Endodermal cell (in vitro differentiated cells): ENCODE results near the gene CDC26. TPM values are rescaled to one million over a fixed set of nuclear protein-coding genes. Genes with fewer than 3 reads are reported as not detected.

ENCODE experiments used
- DNase-seq: peaks from one replicate; pipeline ENCODE4 v3.0.0-alpha.2; 2017
- H3K27ac ChIP-seq: 2 replicates; pipeline ENCODE4 v1.5.1; 2013; ENCODE audit warnings: mild to moderate bottlenecking, low read depth, low read length, moderate library complexity
- H3K27me3 ChIP-seq: 2 replicates; pipeline ENCODE4 v1.6.1; 2013; ENCODE audit warnings: mild to moderate bottlenecking, low read length, moderate library complexity; ENCODE audit not compliant: insufficient read depth, control insufficient read depth, poor library complexity, severe bottlenecking
- H3K36me3 ChIP-seq: 2 replicates; pipeline ENCODE4 v1.7.0; 2013; ENCODE audit warnings: mild to moderate bottlenecking, low read length, moderate library complexity; ENCODE audit not compliant: control insufficient read depth, insufficient read depth
- H3K4me1 ChIP-seq: one replicate; pipeline ENCODE4 v1.7.0; 2013; ENCODE audit warnings: low read length; ENCODE audit not compliant: control insufficient read depth, insufficient read depth
- H3K4me3 ChIP-seq: 2 replicates; pipeline ENCODE4 v1.5.1; 2013; ENCODE audit warnings: mild to moderate bottlenecking, low read length, moderate library complexity
- H3K9ac ChIP-seq: 2 replicates; pipeline ENCODE4 v1.6.1; 2013; ENCODE audit warnings: mild to moderate bottlenecking, low read length, moderate library complexity; ENCODE audit not compliant: poor library complexity, severe bottlenecking; ENCODE audit errors: extremely low read depth
- H3K9me3 ChIP-seq: 2 replicates; pipeline ENCODE4 v1.6.1; 2013; ENCODE audit warnings: mild to moderate bottlenecking, low read length, moderate library complexity; ENCODE audit not compliant: control insufficient read depth
- H3K27ac Mint-ChIP-seq: 2 replicates; pipeline ENCODE4 v1.8.0; 2020; ENCODE audit warnings: mixed read lengths
- H3K27me3 Mint-ChIP-seq: 2 replicates; pipeline ENCODE4 v1.8.0; 2021; ENCODE audit warnings: mild to moderate bottlenecking, mixed read lengths; ENCODE audit not compliant: insufficient read depth
- H3K36me3 Mint-ChIP-seq: 2 replicates; pipeline ENCODE4 v1.8.0; 2020; ENCODE audit warnings: low read depth, mixed read lengths
- H3K4me1 Mint-ChIP-seq: 2 replicates; pipeline ENCODE4 v1.8.0; 2020; ENCODE audit warnings: mixed read lengths
- H3K4me3 Mint-ChIP-seq: 2 replicates; pipeline ENCODE4 v1.8.0; 2020; ENCODE audit warnings: mild to moderate bottlenecking, moderate library complexity, mixed read lengths
- H3K9me3 Mint-ChIP-seq: 2 replicates; pipeline ENCODE4 v1.8.0; 2020; ENCODE audit warnings: mild to moderate bottlenecking, mixed read lengths
- CTCF ChIP-seq: fragments of 200-600 bp; sonication (generic); conservative IDR thresholded peaks from 2 replicates; pipeline ENCODE4 v1.5.0; 2021; ENCODE audit warnings: antibody characterized with exemption, mild to moderate bottlenecking
- WGBS, 2 experiments: methylation state at CpG; one replicate each; pipeline versions ENCODE4 v1.1.5 to v1.1.7; 2013; ENCODE audit warnings: missing lambda C conversion rate in 2 of 2, mixed read lengths in 1 of 2; ENCODE audit not compliant: insufficient coverage in 1 of 2, insufficient read length in 1 of 2; 5-methylcytosine and 5-hydroxymethylcytosine counted together
- total RNA-seq, 2 donors: library from RNA; stranded (reverse); fragmentation: NEBNext Ultra II Directional in 1 of 2; extraction: Animal tissue kit (Norgen Biotek cat#: 25700) in 1 of 2; gene quantifications; 2 replicates in 1 of 2; 3 replicates in 1 of 2; pipeline ENCODE4 v1.2.1, GENCODE V29; 2021

CDC26 gene
- total RNA-seq, 2 donors from 2014 or later = 34.7 to 39.7 TPM

- Histone ChIP-seq H3K4me3 (no peak overlapping the region), H3K27me3 (no peaks in the 10 kb centered on the region), H3K27ac (no peak overlapping the region), H3K36me3 (no peaks in the 10 kb centered on the region), H3K9ac (no peak overlapping the region), H3K4me1 (no peaks in the 10 kb centered on the region), H3K9me3 (no peaks in the 10 kb centered on the region)
- Mint-ChIP-seq H3K4me1 (no peaks in the 10 kb centered on the region), H3K4me3 (no peak overlapping the region), H3K36me3 (peaks cover 12% of the 10 kb centered on the region), H3K9me3 (peaks cover 13% of the 10 kb centered on the region), H3K27ac (no peak overlapping the region), H3K27me3 (no peaks in the 10 kb centered on the region)
- DNase-seq = no peak
- TF ChIP-seq CTCF = no peak
These were observed 27.7 kb downstream of the CDC26 start for GRCh38 chr9:113247640-113248039.

- no peak for TF ChIP-seq CTCF
- Histone ChIP-seq H3K4me3 (no peak overlapping the region), H3K4me1 (no peaks in the 10 kb centered on the region), H3K27ac (no peak overlapping the region), H3K9ac (no peak overlapping the region), H3K36me3 (no peaks in the 10 kb centered on the region), H3K27me3 (no peaks in the 10 kb centered on the region), H3K9me3 (no peaks in the 10 kb centered on the region)
- H3K36me3 Mint-ChIP-seq = peaks cover 12% of the 10 kb centered on the region
- H3K9me3 Mint-ChIP-seq = peaks cover 13% of the 10 kb centered on the region
- no peaks in the 10 kb centered on the region for H3K4me1 Mint-ChIP-seq
- no peaks in the 10 kb centered on the region for H3K27me3 Mint-ChIP-seq
- 94 to 100% methylated on average over 4 to 6 of the region's 6 CpGs for WGBS, 2 experiments
- no peak for DNase-seq
- H3K27ac Mint-ChIP-seq = no peak overlapping the region
- H3K4me3 Mint-ChIP-seq = no peak overlapping the region
These were observed 28.4 kb downstream of the CDC26 start for GRCh38 chr9:113246928-113247327.

GRCh38 chr9:113245894-113246293 is 29.5 kb downstream of the CDC26 start:
- no peak for DNase-seq
- Histone ChIP-seq H3K4me3 (no peak overlapping the region), H3K27me3 (no peaks in the 10 kb centered on the region), H3K27ac (no peak overlapping the region), H3K9ac (no peak overlapping the region), H3K36me3 (no peaks in the 10 kb centered on the region), H3K9me3 (no peaks in the 10 kb centered on the region), H3K4me1 (no peaks in the 10 kb centered on the region)
- no peaks in the 10 kb centered on the region for H3K4me1 Mint-ChIP-seq
- TF ChIP-seq CTCF = no peak
- no peaks in the 10 kb centered on the region for H3K27me3 Mint-ChIP-seq
- 90 to 91% methylated on average over 3 to 4 of the region's 4 CpGs for WGBS, 2 experiments
- H3K9me3 Mint-ChIP-seq = peaks cover 13% of the 10 kb centered on the region
- peaks cover 12% of the 10 kb centered on the region for H3K36me3 Mint-ChIP-seq
- H3K27ac Mint-ChIP-seq = peak overlapping the region; percentile 73
- no peak overlapping the region for H3K4me3 Mint-ChIP-seq
